SK-N-SH treated with all-trans-retinoic acid at 6 μM for 48 hours (cell line): ENCODE measurements around the gene LRP10.

Source experiments
- ARNTL ChIP-seq: fragments of 450-650 bp; formaldehyde crosslinking; IDR thresholded peaks from 2 replicates; pipeline ENCODE4 v1.5.0; 2020; ENCODE audit warnings: low read depth, mild to moderate bottlenecking, moderate library complexity, borderline replicate concordance
- BACH2 ChIP-seq: fragments of 250-450 bp; sonication (Bioruptor Pico); IDR thresholded peaks from 2 replicates; pipeline ENCODE4 v1.9.0; 2021; ENCODE audit warnings: mild to moderate bottlenecking, borderline replicate concordance
- CSDC2 ChIP-seq: fragments of 250-450 bp; sonication (Bioruptor Pico); IDR thresholded peaks from 2 replicates; pipeline ENCODE4 v1.5.0; 2020; ENCODE audit warnings: mild to moderate bottlenecking, moderate library complexity
- ISL1 ChIP-seq: fragments of 250-450 bp; sonication (Bioruptor Pico); IDR thresholded peaks from 2 replicates; pipeline ENCODE4 v2.1.2; 2022; ENCODE audit warnings: mild to moderate bottlenecking, moderate library complexity
- OSR1 ChIP-seq: fragments of 250-450 bp; sonication (Bioruptor Pico); IDR thresholded peaks from 2 replicates; pipeline ENCODE4 v1.8.0; 2022; ENCODE audit warnings: moderate library complexity, mild to moderate bottlenecking, inconsistent platforms
- POU6F1 ChIP-seq: fragments of 250-450 bp; sonication (Bioruptor Pico); IDR thresholded peaks from 2 replicates; pipeline ENCODE4 v1.8.0; 2021; ENCODE audit warnings: low read depth, mild to moderate bottlenecking, moderate library complexity, borderline replicate concordance
- RARB ChIP-seq: fragments of 250-450 bp; sonication (Bioruptor Pico); IDR thresholded peaks from 2 replicates; pipeline ENCODE4 v1.8.0; 2021; ENCODE audit warnings: mild to moderate bottlenecking, moderate library complexity
- SNAI2 ChIP-seq: fragments of 250-450 bp; sonication (Bioruptor Pico); IDR thresholded peaks from 2 replicates; pipeline ENCODE4 v1.5.0; 2020; ENCODE audit warnings: mild to moderate bottlenecking, moderate library complexity
- ZFP30 ChIP-seq: fragments of 450-650 bp; formaldehyde crosslinking; IDR thresholded peaks from 2 replicates; pipeline ENCODE4 v1.5.0; 2022; ENCODE audit warnings: mild to moderate bottlenecking, moderate library complexity
- ZNF565 ChIP-seq: fragments of 450-650 bp; formaldehyde crosslinking; conservative IDR thresholded peaks from 2 replicates; pipeline ENCODE4 v1.5.0; 2020; ENCODE audit warnings: low read depth, mild to moderate bottlenecking, moderate library complexity
- TF ChIP-seq, protein P1 (sequence below): fragments of 250-450 bp; sonication (Bioruptor Pico); IDR thresholded peaks from 2 replicates; pipeline ENCODE4 v1.5.1; 2020; ENCODE audit warnings: low read depth, mild to moderate bottlenecking, moderate library complexity
- TF ChIP-seq, protein P2 (sequence below): fragments of 250-450 bp; sonication (Bioruptor Pico); IDR thresholded peaks from 2 replicates; pipeline ENCODE4 v1.8.0; 2020; ENCODE audit warnings: mild to moderate bottlenecking, moderate library complexity, borderline replicate concordance
- TF ChIP-seq, protein P3 (sequence below): fragments of 250-450 bp; sonication (Bioruptor Pico); IDR thresholded peaks from 2 replicates; pipeline ENCODE4 v1.5.1; 2021; ENCODE audit warnings: mild to moderate bottlenecking, moderate library complexity

DNA sequence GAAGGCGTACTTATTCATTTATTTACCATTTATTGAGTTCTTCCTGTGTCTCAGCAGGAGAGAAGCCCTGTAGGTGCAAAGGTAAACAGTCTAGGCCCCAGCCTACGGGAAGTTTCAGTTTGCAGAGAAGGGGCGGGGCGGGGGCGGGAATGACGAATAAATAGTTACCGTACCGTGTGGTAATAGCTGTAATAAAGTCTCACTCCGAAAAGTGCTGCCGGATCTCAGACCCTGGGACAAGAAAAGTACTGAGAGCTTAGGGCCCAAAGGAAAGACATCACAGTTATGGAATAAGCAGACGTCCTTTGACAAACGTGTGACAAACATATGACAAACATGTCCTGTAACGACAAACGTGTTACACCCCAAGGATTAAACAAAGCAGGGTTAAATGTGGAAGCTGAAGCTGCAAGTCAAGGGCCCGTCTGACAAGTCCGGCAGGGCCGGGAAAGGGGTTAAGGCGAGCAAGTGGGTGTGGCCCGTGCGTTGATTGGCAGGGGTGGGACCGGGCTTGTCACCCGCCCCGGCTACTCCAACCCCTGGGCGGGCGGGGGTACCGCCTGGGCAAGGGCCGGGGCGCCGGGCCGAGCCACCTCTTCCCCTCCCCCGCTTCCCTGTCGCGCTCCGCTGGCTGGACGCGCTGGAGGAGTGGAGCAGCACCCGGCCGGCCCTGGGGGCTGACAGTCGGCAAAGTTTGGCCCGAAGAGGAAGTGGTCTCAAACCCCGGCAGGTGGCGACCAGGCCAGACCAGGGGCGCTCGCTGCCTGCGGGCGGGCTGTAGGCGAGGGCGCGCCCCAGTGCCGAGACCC lies at the start of gene LRP10:
- TF ChIP-seq ARNTL (CRISPR knock-in tag), result no peak
- TF ChIP-seq ISL1 (CRISPR knock-in tag), result no peak
- TF ChIP-seq, protein P1, sequence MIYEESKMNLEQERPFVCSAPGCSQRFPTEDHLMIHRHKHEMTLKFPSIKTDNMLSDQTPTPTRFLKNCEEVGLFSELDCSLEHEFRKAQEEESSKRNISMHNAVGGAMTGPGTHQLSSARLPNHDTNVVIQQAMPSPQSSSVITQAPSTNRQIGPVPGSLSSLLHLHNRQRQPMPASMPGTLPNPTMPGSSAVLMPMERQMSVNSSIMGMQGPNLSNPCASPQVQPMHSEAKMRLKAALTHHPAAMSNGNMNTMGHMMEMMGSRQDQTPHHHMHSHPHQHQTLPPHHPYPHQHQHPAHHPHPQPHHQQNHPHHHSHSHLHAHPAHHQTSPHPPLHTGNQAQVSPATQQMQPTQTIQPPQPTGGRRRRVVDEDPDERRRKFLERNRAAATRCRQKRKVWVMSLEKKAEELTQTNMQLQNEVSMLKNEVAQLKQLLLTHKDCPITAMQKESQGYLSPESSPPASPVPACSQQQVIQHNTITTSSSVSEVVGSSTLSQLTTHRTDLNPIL (CRISPR knock-in tag), result no peak
- no peak for TF ChIP-seq POU6F1 (CRISPR knock-in tag)
- TF ChIP-seq, protein P2, sequence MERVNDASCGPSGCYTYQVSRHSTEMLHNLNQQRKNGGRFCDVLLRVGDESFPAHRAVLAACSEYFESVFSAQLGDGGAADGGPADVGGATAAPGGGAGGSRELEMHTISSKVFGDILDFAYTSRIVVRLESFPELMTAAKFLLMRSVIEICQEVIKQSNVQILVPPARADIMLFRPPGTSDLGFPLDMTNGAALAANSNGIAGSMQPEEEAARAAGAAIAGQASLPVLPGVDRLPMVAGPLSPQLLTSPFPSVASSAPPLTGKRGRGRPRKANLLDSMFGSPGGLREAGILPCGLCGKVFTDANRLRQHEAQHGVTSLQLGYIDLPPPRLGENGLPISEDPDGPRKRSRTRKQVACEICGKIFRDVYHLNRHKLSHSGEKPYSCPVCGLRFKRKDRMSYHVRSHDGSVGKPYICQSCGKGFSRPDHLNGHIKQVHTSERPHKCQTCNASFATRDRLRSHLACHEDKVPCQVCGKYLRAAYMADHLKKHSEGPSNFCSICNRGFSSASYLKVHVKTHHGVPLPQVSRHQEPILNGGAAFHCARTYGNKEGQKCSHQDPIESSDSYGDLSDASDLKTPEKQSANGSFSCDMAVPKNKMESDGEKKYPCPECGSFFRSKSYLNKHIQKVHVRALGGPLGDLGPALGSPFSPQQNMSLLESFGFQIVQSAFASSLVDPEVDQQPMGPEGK, result no peak
- TF ChIP-seq BACH2 (CRISPR knock-in tag), result no peak
- TF ChIP-seq OSR1 (CRISPR knock-in tag), result no peak
- TF ChIP-seq, protein P3, sequence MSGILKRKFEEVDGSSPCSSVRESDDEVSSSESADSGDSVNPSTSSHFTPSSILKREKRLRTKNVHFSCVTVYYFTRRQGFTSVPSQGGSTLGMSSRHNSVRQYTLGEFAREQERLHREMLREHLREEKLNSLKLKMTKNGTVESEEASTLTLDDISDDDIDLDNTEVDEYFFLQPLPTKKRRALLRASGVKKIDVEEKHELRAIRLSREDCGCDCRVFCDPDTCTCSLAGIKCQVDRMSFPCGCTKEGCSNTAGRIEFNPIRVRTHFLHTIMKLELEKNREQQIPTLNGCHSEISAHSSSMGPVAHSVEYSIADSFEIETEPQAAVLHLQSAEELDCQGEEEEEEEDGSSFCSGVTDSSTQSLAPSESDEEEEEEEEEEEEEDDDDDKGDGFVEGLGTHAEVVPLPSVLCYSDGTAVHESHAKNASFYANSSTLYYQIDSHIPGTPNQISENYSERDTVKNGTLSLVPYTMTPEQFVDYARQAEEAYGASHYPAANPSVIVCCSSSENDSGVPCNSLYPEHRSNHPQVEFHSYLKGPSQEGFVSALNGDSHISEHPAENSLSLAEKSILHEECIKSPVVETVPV (CRISPR knock-in tag), result no peak
- no peak for TF ChIP-seq RARB (CRISPR knock-in tag)
- TF ChIP-seq ZNF565 (CRISPR knock-in tag), result no peak
- no peak for TF ChIP-seq SNAI2 (CRISPR knock-in tag)
- no peak for TF ChIP-seq ZFP30 (CRISPR knock-in tag)
- no peak for TF ChIP-seq CSDC2 (CRISPR knock-in tag)
